Stimulated activated memory B cell treated with anti-CD40 and anti-IgM and Interleukin-4, amounts not matched to agents 10 μg/mL and 1 μg/mL and 100 μg/mL, for 72 hours (primary cell): ENCODE data around the gene CYP27C1.
"Not testable (repeated sequence)": the region's sequence is repeated elsewhere in the genome, so short reads cannot be mapped to it uniquely, and the experiment has no call there.

ENCODE experiments used
- ATAC-seq: fragments of 150-1000 bp; cut with Tn5 transposase; 2 replicates; pipeline ENCODE4 v1.10.0; 2021
- H3K27ac Mint-ChIP-seq: one replicate; pipeline ENCODE4 v1.8.0; 2022; ENCODE audit warnings: mild to moderate bottlenecking, mixed read lengths
- H3K27me3 Mint-ChIP-seq: one replicate; pipeline ENCODE4 v1.8.0; 2022; ENCODE audit warnings: mixed read lengths
- H3K36me3 Mint-ChIP-seq: one replicate; pipeline ENCODE4 v1.8.0; 2022; ENCODE audit warnings: mixed read lengths
- H3K4me1 Mint-ChIP-seq: one replicate; pipeline ENCODE4 v1.8.0; 2022; ENCODE audit warnings: mixed read lengths
- H3K4me3 Mint-ChIP-seq: one replicate; pipeline ENCODE4 v1.8.0; 2022; ENCODE audit warnings: mild to moderate bottlenecking, moderate library complexity, mixed read lengths
- H3K9me3 Mint-ChIP-seq: one replicate; pipeline ENCODE4 v1.8.0; 2022; ENCODE audit warnings: mixed read lengths

The CYP27C1 gene, protein sequence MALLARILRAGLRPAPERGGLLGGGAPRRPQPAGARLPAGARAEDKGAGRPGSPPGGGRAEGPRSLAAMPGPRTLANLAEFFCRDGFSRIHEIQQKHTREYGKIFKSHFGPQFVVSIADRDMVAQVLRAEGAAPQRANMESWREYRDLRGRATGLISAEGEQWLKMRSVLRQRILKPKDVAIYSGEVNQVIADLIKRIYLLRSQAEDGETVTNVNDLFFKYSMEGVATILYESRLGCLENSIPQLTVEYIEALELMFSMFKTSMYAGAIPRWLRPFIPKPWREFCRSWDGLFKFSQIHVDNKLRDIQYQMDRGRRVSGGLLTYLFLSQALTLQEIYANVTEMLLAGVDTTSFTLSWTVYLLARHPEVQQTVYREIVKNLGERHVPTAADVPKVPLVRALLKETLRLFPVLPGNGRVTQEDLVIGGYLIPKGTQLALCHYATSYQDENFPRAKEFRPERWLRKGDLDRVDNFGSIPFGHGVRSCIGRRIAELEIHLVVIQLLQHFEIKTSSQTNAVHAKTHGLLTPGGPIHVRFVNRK

GRCh38 chr2:127220102-127220767, at the start of gene CYP27C1:
Gene CYP27C1, minus strand, starts transcription at chr2:127220299. Its CDS starts 29 bp downstream, at chr2:127220270.
- peaks cover 76% of the 10 kb centered on the region for H3K27me3 Mint-ChIP-seq
- H3K9me3 Mint-ChIP-seq: peaks cover 7% of the 10 kb centered on the region
- peak within 1 kb of the TSS; percentile 83 for H3K4me3 Mint-ChIP-seq
- peaks cover 29% of the 10 kb centered on the region for H3K4me1 Mint-ChIP-seq
- H3K36me3 Mint-ChIP-seq: peaks cover 6% of the 10 kb centered on the region
- peak within 1 kb of the TSS; percentile 42 for H3K27ac Mint-ChIP-seq
- peak; percentile 18 for ATAC-seq

DNA sequence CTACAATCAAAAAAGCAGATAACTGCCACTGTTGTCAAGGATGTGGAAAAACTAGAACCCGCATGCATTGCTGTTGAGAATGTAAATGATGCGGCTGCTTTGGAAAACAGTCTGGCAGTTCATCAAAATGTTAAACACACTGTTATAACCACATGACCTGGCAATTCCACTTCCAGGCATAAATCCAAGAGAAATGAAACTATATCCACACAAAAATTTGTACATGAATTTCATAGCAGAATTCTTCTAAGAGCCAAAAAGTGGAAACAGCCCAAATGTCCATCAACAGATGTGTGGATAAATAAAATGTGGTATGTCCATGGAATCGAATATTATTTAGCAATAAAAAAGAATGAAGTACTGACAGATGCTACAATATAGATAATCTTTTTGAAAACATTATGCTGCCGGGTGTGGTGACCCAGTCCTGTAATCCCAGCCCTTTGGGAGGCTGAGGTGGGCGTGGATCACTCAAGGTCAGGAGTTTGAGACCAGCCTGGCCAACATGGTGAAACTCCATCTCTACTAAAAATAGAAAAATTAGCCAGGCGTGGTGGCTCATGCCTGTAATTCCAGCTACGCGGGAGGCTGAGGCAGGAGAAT, 41.8 kb upstream of the CYP27C1 start:
- ATAC-seq: no peak
- no peaks in the 10 kb centered on the region for H3K27me3 Mint-ChIP-seq
- H3K27ac Mint-ChIP-seq: no peak overlapping the region
- H3K9me3 Mint-ChIP-seq: no peaks in the 10 kb centered on the region
- H3K4me3 Mint-ChIP-seq: no peak overlapping the region
- H3K4me1 Mint-ChIP-seq: no peaks in the 10 kb centered on the region
- peaks cover 81% of the 10 kb centered on the region for H3K36me3 Mint-ChIP-seq

DNA sequence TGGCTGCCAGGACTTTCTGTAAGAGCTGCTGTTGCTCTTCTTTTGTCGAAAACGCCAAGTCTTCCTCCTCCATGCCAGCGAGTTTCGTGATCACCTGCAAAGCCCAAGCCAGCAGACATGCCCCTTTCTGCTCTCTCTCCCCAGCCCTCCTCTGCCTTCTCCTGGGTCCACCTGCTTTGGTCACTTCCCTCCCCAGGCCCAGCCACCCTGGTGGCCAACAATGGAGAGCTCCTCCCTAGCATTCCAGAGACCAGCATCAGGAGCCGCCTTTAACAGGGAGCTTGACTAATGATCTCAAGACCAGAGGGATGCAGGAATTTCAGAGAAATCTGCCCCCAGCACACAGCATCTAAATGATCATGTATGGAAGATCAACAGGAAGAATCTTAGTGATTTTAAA, 39.3 kb upstream of the CYP27C1 start:
- no peak overlapping the region for H3K27ac Mint-ChIP-seq
- ATAC-seq: no peak

DNA sequence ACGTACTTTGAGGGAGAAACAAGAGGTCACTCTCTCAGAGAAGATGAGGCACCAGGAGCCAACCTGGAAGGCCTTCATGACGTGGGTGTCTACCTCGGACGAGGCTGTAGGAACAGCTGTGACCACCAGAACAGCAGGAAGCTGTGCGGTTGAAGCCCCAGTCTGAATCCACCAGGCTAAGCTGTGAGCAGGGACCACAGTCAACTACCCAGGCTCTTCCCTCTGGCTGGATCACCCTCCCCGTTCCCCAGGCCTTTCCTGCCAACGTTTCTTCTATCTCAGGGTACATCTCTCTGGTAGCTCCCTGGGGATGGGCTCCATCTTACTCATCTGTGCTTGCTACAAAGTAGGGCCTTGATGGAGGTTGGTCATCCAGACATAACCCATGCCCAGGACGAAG, 36.8 kb upstream of the CYP27C1 start:
- H3K4me1 Mint-ChIP-seq: no peaks in the 10 kb centered on the region
- H3K9me3 Mint-ChIP-seq: no peaks in the 10 kb centered on the region
- peaks cover 75% of the 10 kb centered on the region for H3K36me3 Mint-ChIP-seq
- no peak for ATAC-seq
- no peak overlapping the region for H3K4me3 Mint-ChIP-seq
- H3K27ac Mint-ChIP-seq: no peak overlapping the region
- H3K27me3 Mint-ChIP-seq: no peaks in the 10 kb centered on the region

More for the DNA sequence above, 39.3 kb upstream of the CYP27C1 start:
- peaks cover 79% of the 10 kb centered on the region for H3K36me3 Mint-ChIP-seq
- no peak overlapping the region for H3K4me3 Mint-ChIP-seq
- H3K9me3 Mint-ChIP-seq: no peaks in the 10 kb centered on the region
- H3K4me1 Mint-ChIP-seq: no peaks in the 10 kb centered on the region
- H3K27me3 Mint-ChIP-seq: no peaks in the 10 kb centered on the region

- no peaks in the 10 kb centered on the region for H3K27me3 Mint-ChIP-seq
- H3K27ac Mint-ChIP-seq: no peak overlapping the region
- peaks cover 75% of the 10 kb centered on the region for H3K36me3 Mint-ChIP-seq
- no peak overlapping the region for H3K4me3 Mint-ChIP-seq
- ATAC-seq: no peak
- no peaks in the 10 kb centered on the region for H3K9me3 Mint-ChIP-seq
- no peaks in the 10 kb centered on the region for H3K4me1 Mint-ChIP-seq
These were observed 36.3 kb upstream of the CYP27C1 start for GRCh38 chr2:127256381-127256780.

DNA sequence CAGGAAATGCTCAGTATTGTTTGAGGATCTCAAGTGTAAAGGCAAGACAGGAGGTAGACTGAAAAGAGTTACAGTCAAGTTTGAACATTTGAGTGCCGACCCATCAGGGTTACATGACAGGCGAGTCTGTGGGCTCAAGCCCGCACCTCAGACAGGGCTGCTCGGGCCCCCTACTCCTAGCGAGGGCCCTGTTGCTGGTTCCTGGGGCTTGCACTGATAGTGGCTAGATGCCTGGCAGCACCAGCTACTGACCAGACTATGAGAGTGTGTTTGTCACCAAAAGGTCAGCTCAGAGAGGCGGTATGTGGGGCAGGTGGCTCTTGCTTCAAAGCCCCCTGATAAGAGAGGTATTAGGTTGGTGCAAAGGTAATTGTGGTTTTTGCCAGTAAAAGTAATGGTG, 35.6 kb upstream of the CYP27C1 start:
- Mint-ChIP-seq H3K27me3 (no peaks in the 10 kb centered on the region), H3K4me3 (no peak overlapping the region), H3K9me3 (no peaks in the 10 kb centered on the region), H3K27ac (no peak overlapping the region), H3K4me1 (no peaks in the 10 kb centered on the region), H3K36me3 (peaks cover 72% of the 10 kb centered on the region)
- ATAC-seq: no peak

- ATAC-seq: no peak
- no peaks in the 10 kb centered on the region for H3K27me3 Mint-ChIP-seq
- no peak overlapping the region for H3K4me3 Mint-ChIP-seq
- peaks cover 69% of the 10 kb centered on the region for H3K36me3 Mint-ChIP-seq
- H3K27ac Mint-ChIP-seq: no peak overlapping the region
- H3K4me1 Mint-ChIP-seq: no peaks in the 10 kb centered on the region
- H3K9me3 Mint-ChIP-seq: no peaks in the 10 kb centered on the region
These were observed 35.0 kb upstream of the CYP27C1 start for GRCh38 chr2:127255146-127255545.

DNA sequence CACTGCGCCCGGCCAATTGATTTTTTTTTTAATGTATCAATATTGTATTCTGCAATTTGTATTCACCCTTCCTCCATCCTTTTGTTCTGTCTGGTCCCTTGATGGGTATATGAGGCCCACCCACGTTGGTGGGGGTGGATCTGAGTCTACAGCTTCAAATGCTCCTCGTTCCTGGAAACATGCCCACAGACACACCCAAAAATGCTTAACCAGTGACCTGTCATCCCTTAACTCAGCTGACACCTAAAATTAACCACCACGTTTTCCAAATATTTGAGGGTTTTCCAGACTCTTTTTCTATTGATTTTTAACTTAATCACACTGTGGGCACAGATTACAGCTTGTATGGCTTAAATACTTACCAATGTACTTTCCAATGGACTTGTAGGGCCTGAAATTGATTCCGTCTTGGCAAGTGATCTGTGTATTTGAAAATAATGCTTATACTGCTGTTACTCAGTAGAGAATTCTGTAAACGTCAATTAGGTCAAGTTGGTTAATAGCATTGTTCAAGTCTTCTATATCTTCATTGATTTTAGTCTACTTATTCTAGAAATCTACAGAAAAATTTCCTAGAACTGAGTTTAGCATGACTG, 34.4 kb upstream of the CYP27C1 start:
- no peak for ATAC-seq
- Mint-ChIP-seq H3K27me3 (no peaks in the 10 kb centered on the region), H3K9me3 (no peaks in the 10 kb centered on the region), H3K27ac (no peak overlapping the region), H3K4me3 (no peak overlapping the region), H3K4me1 (no peaks in the 10 kb centered on the region), H3K36me3 (peaks cover 65% of the 10 kb centered on the region)

DNA sequence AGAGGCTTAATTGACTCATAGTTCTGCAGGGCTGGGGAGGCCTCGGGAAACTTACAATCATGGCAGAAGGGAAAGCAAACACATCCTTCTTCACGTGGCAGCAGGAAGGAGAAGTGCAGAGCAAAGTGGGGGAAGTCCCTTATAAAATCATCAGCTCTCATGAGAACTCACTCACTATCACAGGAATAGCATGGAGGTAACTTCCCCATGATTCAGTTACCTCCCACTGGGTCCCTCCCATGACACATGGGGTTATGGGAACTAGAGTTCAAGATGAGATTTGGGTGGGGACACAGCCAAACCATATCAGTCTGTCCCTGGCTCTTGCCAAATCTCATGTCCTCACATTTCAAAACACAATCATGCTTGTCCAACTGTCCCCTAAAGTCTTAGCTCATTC, 21.1 kb upstream of the CYP27C1 start:
- Mint-ChIP-seq H3K9me3 (peaks cover 27% of the 10 kb centered on the region), H3K36me3 (peaks cover 48% of the 10 kb centered on the region)
- not testable (repeated sequence) for H3K27ac Mint-ChIP-seq, H3K4me3 Mint-ChIP-seq, H3K27me3 Mint-ChIP-seq, ATAC-seq, H3K4me1 Mint-ChIP-seq

GRCh38 chr2:127239395-127239794, 19.3 kb upstream of the CYP27C1 start:
- H3K27ac Mint-ChIP-seq: no peak overlapping the region
- no peak for ATAC-seq
- peaks cover 31% of the 10 kb centered on the region for H3K9me3 Mint-ChIP-seq
- H3K36me3 Mint-ChIP-seq: peaks cover 44% of the 10 kb centered on the region
- H3K4me3 Mint-ChIP-seq: no peak overlapping the region
- H3K27me3 Mint-ChIP-seq: no peaks in the 10 kb centered on the region
- H3K4me1 Mint-ChIP-seq: no peaks in the 10 kb centered on the region

GRCh38 chr2:127237768-127238167, 17.7 kb upstream of the CYP27C1 start:
- H3K27ac Mint-ChIP-seq, ATAC-seq, H3K4me3 Mint-ChIP-seq, H3K27me3 Mint-ChIP-seq, H3K4me1 Mint-ChIP-seq: not testable (repeated sequence)
- H3K9me3 Mint-ChIP-seq: peaks cover 31% of the 10 kb centered on the region
- peaks cover 43% of the 10 kb centered on the region for H3K36me3 Mint-ChIP-seq

DNA sequence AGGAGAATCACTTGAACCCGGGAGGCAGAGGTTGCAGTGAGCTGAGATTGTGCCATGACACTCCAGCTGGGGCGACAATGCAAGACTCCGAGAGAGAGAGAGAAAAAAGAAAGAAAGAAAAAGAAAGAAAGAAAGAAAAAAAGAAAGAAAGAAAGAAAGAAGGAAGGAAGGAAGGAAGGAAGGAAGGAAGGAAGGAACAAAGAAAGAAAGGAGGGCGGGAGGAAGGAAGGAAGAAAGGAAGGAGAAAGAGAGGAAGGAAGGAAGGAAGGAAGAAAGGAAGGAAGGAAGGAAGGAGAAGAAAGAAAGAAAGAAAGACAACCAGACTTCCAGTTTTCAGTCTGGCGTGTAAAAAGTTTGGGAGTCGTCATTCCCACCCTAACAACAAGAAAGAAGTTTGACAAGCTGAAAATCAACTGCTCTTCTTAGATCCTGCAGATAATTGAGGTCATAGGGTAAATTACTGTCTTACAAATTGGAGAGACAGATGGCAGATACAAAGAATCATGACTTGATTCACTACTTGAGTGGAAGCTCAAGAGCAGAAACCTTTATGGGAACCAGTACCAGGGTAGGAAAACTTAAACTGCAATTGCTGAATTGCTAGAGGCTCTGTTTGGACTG, 15.1 kb upstream of the CYP27C1 start:
- peaks cover 23% of the 10 kb centered on the region for H3K36me3 Mint-ChIP-seq
- H3K9me3 Mint-ChIP-seq: peaks cover 19% of the 10 kb centered on the region
- no peak for ATAC-seq
- H3K4me3 Mint-ChIP-seq: no peak overlapping the region
- H3K27ac Mint-ChIP-seq: no peak overlapping the region
- H3K27me3 Mint-ChIP-seq: no peaks in the 10 kb centered on the region
- H3K4me1 Mint-ChIP-seq: no peaks in the 10 kb centered on the region

GRCh38 chr2:127233710-127234109, 13.6 kb upstream of the CYP27C1 start:
- H3K36me3 Mint-ChIP-seq: peaks cover 16% of the 10 kb centered on the region
- H3K9me3 Mint-ChIP-seq: peaks cover 17% of the 10 kb centered on the region
- no peak overlapping the region for H3K4me3 Mint-ChIP-seq
- H3K27me3 Mint-ChIP-seq: peaks cover 10% of the 10 kb centered on the region
- ATAC-seq: no peak
- no peaks in the 10 kb centered on the region for H3K4me1 Mint-ChIP-seq
- H3K27ac Mint-ChIP-seq: no peak overlapping the region

DNA sequence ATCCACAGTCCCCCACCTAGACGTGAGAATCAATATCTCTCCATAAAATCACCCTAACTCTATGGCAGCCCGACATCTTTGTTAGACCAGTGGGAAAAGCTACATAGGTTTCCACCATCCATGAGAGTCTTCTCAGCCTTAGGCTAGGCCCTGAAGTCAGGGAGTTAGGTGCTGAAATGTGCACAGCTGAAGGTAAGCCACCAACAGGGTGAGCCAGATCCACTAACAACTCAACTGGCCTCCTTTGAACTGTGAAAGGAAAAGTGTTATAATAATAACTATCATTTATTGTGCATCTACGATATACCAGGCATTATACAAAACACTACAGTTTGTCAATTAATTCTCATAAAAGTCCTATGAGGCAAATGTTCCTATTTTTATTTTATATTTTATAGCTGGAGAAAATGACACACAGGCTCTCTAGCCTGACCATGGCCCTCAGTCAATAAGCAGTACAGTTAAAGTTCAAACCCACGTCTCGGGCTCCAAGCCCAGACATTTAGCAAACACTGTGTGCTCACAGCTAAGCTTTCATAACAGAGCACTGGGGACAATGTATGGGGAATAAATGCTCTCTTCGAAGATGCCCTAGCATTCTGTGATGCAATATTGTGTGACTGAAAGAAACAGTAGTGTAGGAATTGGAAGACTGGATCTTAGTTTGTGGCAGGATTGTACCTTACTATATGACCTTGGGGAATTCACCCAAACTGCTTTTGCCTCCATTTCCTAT, 11.2 kb upstream of the CYP27C1 start:
- Mint-ChIP-seq H3K27ac (no peak overlapping the region), H3K4me3 (no peak overlapping the region), H3K9me3 (peaks cover 4% of the 10 kb centered on the region), H3K4me1 (peaks cover 5% of the 10 kb centered on the region), H3K36me3 (no peaks in the 10 kb centered on the region), H3K27me3 (peaks cover 31% of the 10 kb centered on the region)
- no peak for ATAC-seq
